ES-I3 (cell line): ENCODE results near the gene CHCHD4.

Experiments
- H3K36me3 ChIP-seq: 2 replicates; pipeline ENCODE4 v1.6.1; 2013; ENCODE audit warnings: mild to moderate bottlenecking, low read length, control low read depth, moderate library complexity; ENCODE audit not compliant: insufficient read depth
- H3K4me1 ChIP-seq: 2 replicates; pipeline ENCODE4 v1.6.1; 2013; ENCODE audit warnings: mild to moderate bottlenecking, control low read depth, low read length; ENCODE audit not compliant: insufficient read depth
- H3K9ac ChIP-seq: 2 replicates; pipeline ENCODE4 v1.6.1; 2013; ENCODE audit warnings: low read depth, mild to moderate bottlenecking, low read length, moderate library complexity
- H3K9me3 ChIP-seq: 2 replicates; pipeline ENCODE4 v1.6.1; 2013; ENCODE audit warnings: mild to moderate bottlenecking, low read length, moderate library complexity; ENCODE audit not compliant: control insufficient read depth, insufficient read depth

Gene CHCHD4

GRCh38 chr3:14144423-14145075 is 19.9 kb upstream of the CHCHD4 start:
- H3K9ac ChIP-seq, result no peak overlapping the region

GRCh38 chr3:14143271-14144225 is 18.9 kb upstream of the CHCHD4 start:
- peaks cover 15% of the 10 kb centered on the region; the same call in 1 of the 2 replicates for H3K36me3 ChIP-seq
- peaks cover 31% of the 10 kb centered on the region for H3K4me1 ChIP-seq
- H3K9me3 ChIP-seq, result no peaks in the 10 kb centered on the region
- H3K9ac ChIP-seq, result no peak overlapping the region

More at GRCh38 chr3:14144423-14145075, 19.9 kb upstream of the CHCHD4 start:
- Histone ChIP-seq H3K36me3 (peaks cover 15% of the 10 kb centered on the region; the same call in 1 of the 2 replicates), H3K4me1 (peaks cover 31% of the 10 kb centered on the region), H3K9me3 (no peaks in the 10 kb centered on the region)

GRCh38 chr3:14142567-14143270 is 18.0 kb upstream of the CHCHD4 start:
- Histone ChIP-seq H3K4me1 (peaks cover 23% of the 10 kb centered on the region), H3K9ac (no peak overlapping the region), H3K36me3 (peaks cover 15% of the 10 kb centered on the region; the same call in 1 of the 2 replicates), H3K9me3 (no peaks in the 10 kb centered on the region)

GRCh38 chr3:14141602-14142341 is 17.1 kb upstream of the CHCHD4 start:
- peaks cover 23% of the 10 kb centered on the region for H3K4me1 ChIP-seq
- H3K36me3 ChIP-seq, result peaks cover 13% of the 10 kb centered on the region; the same call in 1 of the 2 replicates
- no peaks in the 10 kb centered on the region for H3K9me3 ChIP-seq
- no peak overlapping the region for H3K9ac ChIP-seq

GRCh38 chr3:14141144-14141543 is 16.5 kb upstream of the CHCHD4 start:
- Histone ChIP-seq H3K9ac (no peak overlapping the region), H3K4me1 (peaks cover 23% of the 10 kb centered on the region), H3K36me3 (peaks cover 10% of the 10 kb centered on the region; the same call in 1 of the 2 replicates), H3K9me3 (no peaks in the 10 kb centered on the region)

GRCh38 chr3:14140668-14141067 is 16.0 kb upstream of the CHCHD4 start:
- Histone ChIP-seq H3K36me3 (peaks cover 7% of the 10 kb centered on the region; the same call in 1 of the 2 replicates), H3K9ac (no peak overlapping the region), H3K9me3 (no peaks in the 10 kb centered on the region), H3K4me1 (peaks cover 23% of the 10 kb centered on the region)

- H3K9ac ChIP-seq, result no peak overlapping the region
- H3K4me1 ChIP-seq, result peaks cover 16% of the 10 kb centered on the region
- H3K36me3 ChIP-seq, result peaks cover 7% of the 10 kb centered on the region; the same call in 1 of the 2 replicates
- H3K9me3 ChIP-seq, result no peaks in the 10 kb centered on the region
These were observed 15.1 kb upstream of the CHCHD4 start for GRCh38 chr3:14139771-14140170.

GRCh38 chr3:14138878-14139655 is 14.4 kb upstream of the CHCHD4 start:
- peaks cover 12% of the 10 kb centered on the region for H3K36me3 ChIP-seq
- no peak overlapping the region for H3K9ac ChIP-seq
- peaks cover 11% of the 10 kb centered on the region for H3K4me1 ChIP-seq
- no peaks in the 10 kb centered on the region for H3K9me3 ChIP-seq

GRCh38 chr3:14138109-14138877 is 13.6 kb upstream of the CHCHD4 start:
- Histone ChIP-seq H3K9ac (no peak overlapping the region), H3K4me1 (peaks cover 6% of the 10 kb centered on the region), H3K9me3 (no peaks in the 10 kb centered on the region), H3K36me3 (peaks cover 12% of the 10 kb centered on the region)

- no peak overlapping the region for H3K9ac ChIP-seq
- peaks cover 12% of the 10 kb centered on the region for H3K36me3 ChIP-seq
- no peaks in the 10 kb centered on the region; the same call in 1 of the 2 replicates for H3K4me1 ChIP-seq
- H3K9me3 ChIP-seq, result no peaks in the 10 kb centered on the region
These were observed 12.8 kb upstream of the CHCHD4 start for GRCh38 chr3:14137445-14137844.

GRCh38 chr3:14137004-14137403 is 12.3 kb upstream of the CHCHD4 start:
- Histone ChIP-seq H3K36me3 (peaks cover 8% of the 10 kb centered on the region), H3K9ac (no peak overlapping the region), H3K4me1 (no peaks in the 10 kb centered on the region), H3K9me3 (no peaks in the 10 kb centered on the region)

- Histone ChIP-seq H3K4me1 (no peaks in the 10 kb centered on the region), H3K9ac (no peak overlapping the region), H3K9me3 (no peaks in the 10 kb centered on the region), H3K36me3 (peaks cover 12% of the 10 kb centered on the region)
These were observed 10.9 kb upstream of the CHCHD4 start for GRCh38 chr3:14135581-14135980.
